AG04450 (cell line): ENCODE results near the gene ZNF714. TPM values are rescaled to one million over a fixed set of nuclear protein-coding genes. Genes with fewer than 3 reads are reported as not detected.
"Not testable (repeated sequence)": the region's sequence is repeated elsewhere in the genome, so short reads cannot be mapped to it uniquely, and the experiment has no call there.

Experiments
- CTCF ChIA-PET: fragments of 300-600, 350-600 bp; formaldehyde crosslinking; extraction: SDS; loops from one replicate; lab custom pipeline; 2022; ENCODE audit warnings: antibody characterized with exemption, inconsistent platforms; lab: Charles Lee
- POLR2A ChIA-PET: fragments of 350-600 bp; formaldehyde crosslinking; extraction: SDS; loops from one replicate; lab custom pipeline; 2021; ENCODE audit warnings: antibody characterized with exemption, inconsistent platforms; lab: Yijun Ruan, JAX
- DNase-seq: peaks from one replicate; pipeline ENCODE4 v3.0.0-alpha.2; 2011; ENCODE audit warnings: low read depth, low spot score
- H3K27ac ChIP-seq: one replicate; pipeline ENCODE4 v1.5.1; 2012; ENCODE audit warnings: low read depth, low read length, control low read depth
- H3K27me3 ChIP-seq: one replicate; pipeline ENCODE4 v1.6.0; 2012; ENCODE audit warnings: low read length; ENCODE audit not compliant: control insufficient read depth, insufficient read depth
- H3K4me3 ChIP-seq: 2 replicates; pipeline ENCODE4 v1.5.1; 2011; ENCODE audit warnings: mild to moderate bottlenecking, low read depth, low read length, control low read depth
- H3K9me3 ChIP-seq: 2 replicates; pipeline ENCODE4 v1.5.1; 2012; ENCODE audit warnings: low read length; ENCODE audit not compliant: control insufficient read depth, insufficient read depth
- polyA plus RNA-seq: library from polyadenylated mRNA; depleted of rRNA; stranded (reverse); fragments of >200 nt; gene quantifications from 2 replicates; pipeline ENCODE4 v1.2.3, GENCODE V29; 2011
- TF ChIP-seq, protein P1 (sequence below): IDR thresholded peaks from 2 replicates; pipeline ENCODE4 v1.5.1; 2011; ENCODE audit warnings: low read depth, low read length, control low read depth, inconsistent platforms

The ZNF714 gene
- polyA plus RNA-seq, 1 experiment = 9.8 TPM

DNA sequence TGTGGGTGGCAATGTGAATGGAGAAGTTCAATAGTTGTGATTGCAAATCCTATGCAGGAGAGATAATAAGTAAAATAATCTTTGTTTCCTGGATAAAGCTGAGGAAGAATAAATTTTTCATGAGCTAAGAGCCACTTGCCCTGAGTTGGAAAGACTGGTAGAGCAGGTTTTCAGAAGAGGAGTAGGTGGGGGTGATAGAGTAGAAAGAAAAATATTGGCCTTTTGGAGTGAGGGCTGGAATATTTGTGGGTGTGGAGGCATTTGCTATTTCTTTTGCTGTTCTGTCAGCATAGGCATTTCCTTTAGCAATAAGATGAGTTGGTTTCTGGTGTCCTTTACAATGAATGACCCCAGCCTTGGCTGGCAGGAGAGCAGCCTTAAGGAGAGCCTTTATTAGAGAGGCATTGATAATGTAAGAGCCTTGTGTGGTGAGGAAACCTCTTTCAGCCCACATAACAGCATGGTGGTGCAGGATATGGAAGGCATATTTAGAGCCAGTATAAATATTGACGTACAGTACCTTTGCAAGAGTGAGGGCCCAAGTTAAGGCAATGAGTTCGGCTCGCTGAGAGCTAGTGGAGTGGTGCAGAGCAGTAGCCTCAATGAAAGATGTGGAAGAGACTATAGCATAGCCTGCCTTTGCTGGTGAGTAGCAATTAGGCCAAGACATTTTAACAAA lies 48.2 kb downstream of the ZNF714 start:
- no peaks in the 10 kb centered on the region for H3K27me3 ChIP-seq
- TF ChIP-seq, protein P1, sequence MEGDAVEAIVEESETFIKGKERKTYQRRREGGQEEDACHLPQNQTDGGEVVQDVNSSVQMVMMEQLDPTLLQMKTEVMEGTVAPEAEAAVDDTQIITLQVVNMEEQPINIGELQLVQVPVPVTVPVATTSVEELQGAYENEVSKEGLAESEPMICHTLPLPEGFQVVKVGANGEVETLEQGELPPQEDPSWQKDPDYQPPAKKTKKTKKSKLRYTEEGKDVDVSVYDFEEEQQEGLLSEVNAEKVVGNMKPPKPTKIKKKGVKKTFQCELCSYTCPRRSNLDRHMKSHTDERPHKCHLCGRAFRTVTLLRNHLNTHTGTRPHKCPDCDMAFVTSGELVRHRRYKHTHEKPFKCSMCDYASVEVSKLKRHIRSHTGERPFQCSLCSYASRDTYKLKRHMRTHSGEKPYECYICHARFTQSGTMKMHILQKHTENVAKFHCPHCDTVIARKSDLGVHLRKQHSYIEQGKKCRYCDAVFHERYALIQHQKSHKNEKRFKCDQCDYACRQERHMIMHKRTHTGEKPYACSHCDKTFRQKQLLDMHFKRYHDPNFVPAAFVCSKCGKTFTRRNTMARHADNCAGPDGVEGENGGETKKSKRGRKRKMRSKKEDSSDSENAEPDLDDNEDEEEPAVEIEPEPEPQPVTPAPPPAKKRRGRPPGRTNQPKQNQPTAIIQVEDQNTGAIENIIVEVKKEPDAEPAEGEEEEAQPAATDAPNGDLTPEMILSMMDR = no peak
- CTCF ChIA-PET = no interaction called here
- no peak for DNase-seq
- H3K9me3 ChIP-seq = no peaks in the 10 kb centered on the region
- POLR2A ChIA-PET = no interaction called here
- no peak overlapping the region for H3K27ac ChIP-seq
- H3K4me3 ChIP-seq = no peak overlapping the region

DNA sequence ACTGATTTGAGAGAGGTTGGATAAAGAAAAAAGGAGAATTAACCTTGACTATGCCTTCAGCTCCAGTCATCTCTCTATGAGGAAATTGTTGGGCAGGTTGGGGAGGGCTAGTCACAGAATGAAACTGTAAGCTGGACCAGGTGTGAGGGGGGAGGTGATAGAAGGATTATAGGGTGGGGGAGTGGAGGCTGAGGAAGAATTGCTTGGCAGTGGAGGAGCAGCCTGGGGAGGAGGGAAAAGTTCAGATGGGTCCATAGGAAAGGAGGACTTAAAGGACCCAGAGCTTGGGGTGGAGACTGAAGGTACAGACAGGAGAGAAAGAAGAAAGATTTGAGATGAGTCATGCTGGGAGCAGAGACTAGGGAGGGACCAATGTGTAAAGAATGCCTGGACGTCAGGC lies 51.6 kb downstream of the ZNF714 start:
- POLR2A ChIA-PET = no interaction called here
- TF ChIP-seq, protein P1 = no peak
- Histone ChIP-seq H3K27ac (no peak overlapping the region), H3K27me3 (no peaks in the 10 kb centered on the region), H3K9me3 (no peaks in the 10 kb centered on the region), H3K4me3 (no peak overlapping the region)
- DNase-seq = no peak
- CTCF ChIA-PET = no interaction called here

DNA sequence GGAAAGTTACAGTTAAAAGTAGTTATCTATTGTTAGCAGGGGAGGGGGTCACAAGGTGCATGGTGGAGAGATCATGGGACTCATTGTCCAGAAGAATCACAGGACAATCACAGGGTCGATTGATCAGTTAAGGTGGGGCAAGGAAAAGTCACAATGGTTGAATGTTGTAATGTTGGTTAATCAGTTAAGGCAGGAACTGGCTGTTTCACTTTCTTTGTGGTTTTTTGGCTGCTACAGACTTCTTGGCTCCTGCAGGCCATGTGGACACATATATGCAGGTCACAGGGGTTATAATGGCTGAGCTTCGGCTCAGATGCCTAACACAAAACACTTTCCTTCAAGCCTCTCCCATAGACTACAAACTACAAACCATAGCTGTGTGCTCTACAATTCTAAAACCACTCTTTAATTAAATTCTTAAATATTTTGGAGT lies 52.9 kb downstream of the ZNF714 start:
- no peak overlapping the region for H3K27ac ChIP-seq
- H3K4me3 ChIP-seq = no peak overlapping the region
- POLR2A ChIA-PET = no interaction called here
- no peak for DNase-seq
- CTCF ChIA-PET = no interaction called here
- no peaks in the 10 kb centered on the region for H3K27me3 ChIP-seq
- TF ChIP-seq, protein P1 = no peak
- no peaks in the 10 kb centered on the region for H3K9me3 ChIP-seq

DNA sequence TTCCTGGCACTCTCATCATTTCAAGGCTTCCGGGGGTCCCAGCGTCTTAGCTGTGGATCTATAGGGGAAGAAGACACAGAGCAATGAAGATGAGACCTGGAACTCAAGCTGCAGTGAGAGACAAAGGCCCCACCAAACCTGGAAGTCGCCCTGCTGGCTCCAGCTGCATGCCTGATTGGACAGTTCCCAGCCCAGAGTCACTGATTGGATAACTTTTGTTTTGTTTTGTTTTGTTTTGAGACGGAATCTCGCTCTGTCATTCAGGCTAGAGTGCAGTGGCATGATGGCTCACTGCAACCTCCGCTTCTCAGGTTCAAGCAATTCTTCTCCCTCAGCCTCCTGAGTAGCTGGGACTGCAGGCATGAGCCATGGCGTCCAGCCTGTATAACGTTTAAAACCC lies 53.4 kb downstream of the ZNF714 start:
- H3K27ac ChIP-seq = no peak overlapping the region
- CTCF ChIA-PET = no interaction called here
- no peak overlapping the region for H3K4me3 ChIP-seq
- POLR2A ChIA-PET = no interaction called here
- no peak for DNase-seq
- no peaks in the 10 kb centered on the region for H3K9me3 ChIP-seq
- TF ChIP-seq, protein P1 = no peak
- no peaks in the 10 kb centered on the region for H3K27me3 ChIP-seq

DNA sequence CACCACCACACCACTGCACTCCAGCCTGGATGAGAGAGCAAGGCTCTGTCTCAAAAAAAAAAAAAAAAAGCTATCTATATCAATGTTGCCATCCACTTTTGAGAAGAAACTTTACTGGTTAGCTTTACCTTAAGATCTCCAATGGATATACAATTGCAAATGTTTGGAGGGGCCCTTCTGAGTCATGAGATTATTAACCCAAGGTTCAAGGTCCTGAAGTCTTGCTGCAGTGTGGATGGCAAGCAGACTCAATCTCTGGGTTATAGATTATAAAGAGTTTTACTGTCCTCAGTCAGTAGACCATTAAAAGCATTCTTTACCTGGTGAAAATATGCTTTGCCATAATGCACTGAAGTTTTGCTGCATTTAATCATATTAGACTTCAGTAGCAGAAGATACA lies 56.1 kb downstream of the ZNF714 start:
- H3K27me3 ChIP-seq = no peaks in the 10 kb centered on the region
- no peak overlapping the region for H3K27ac ChIP-seq
- DNase-seq = no peak
- POLR2A ChIA-PET = interaction anchor here (0.6 kb wide), 1 partner anchor 23 kb away, joined by 3 read pairs; no protein-coding TSS in a partner anchor
- TF ChIP-seq, protein P1 = no peak
- H3K9me3 ChIP-seq = no peaks in the 10 kb centered on the region
- CTCF ChIA-PET = no interaction called here
- H3K4me3 ChIP-seq = no peak overlapping the region

DNA sequence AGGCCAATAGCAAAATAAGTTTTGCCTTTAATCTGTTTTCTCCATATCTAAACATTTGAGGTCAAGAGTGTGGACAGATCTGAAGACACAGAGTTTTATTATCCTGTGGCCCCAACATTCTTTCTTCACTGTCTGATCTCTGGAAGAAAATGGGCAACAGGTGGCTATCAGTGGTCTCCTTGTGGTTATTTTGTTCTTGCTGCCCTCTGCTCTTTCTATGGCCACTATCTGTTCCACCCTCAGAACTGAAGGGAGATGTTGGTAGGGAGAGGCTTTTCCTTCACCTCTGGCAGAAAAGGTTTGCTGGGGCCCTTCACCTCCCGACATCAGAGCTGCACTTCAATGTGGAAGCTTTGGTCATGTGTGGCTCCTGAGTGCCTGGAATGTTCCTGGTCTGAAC lies 59.0 kb downstream of the ZNF714 start:
- H3K27me3 ChIP-seq, H3K27ac ChIP-seq, CTCF ChIA-PET, POLR2A ChIA-PET, H3K9me3 ChIP-seq, H3K4me3 ChIP-seq, DNase-seq: not testable (repeated sequence)
